Left lung (tissue), 10 donors: ENCODE measurements around the gene CYP3A4. TPM values are rescaled to one million over a fixed set of nuclear protein-coding genes. Genes with fewer than 3 reads are reported as not detected.

Source experiments
- ATAC-seq: fragments of 200-7000 bp; cut with Tn5 transposase; one replicate; pipeline ENCODE4 v1.9.1; 2020; ENCODE audit warnings: moderate library complexity
- DNase-seq, 4 donors: peaks; one replicate each; pipeline ENCODE4 v3.0.0-alpha.2; 2013 to 2020
- H3K27ac ChIP-seq, 2 donors: fragments of 200-600 bp; sonication (generic) in 1 of 2; one replicate each; pipeline versions ENCODE4 v1.5.0 to v1.8.0; 2020 to 2021
- H3K27me3 ChIP-seq, 2 donors: fragments of 200-600 bp; sonication (generic) in 1 of 2; one replicate each; pipeline versions ENCODE4 v1.5.0 to v1.8.0; 2020 to 2021
- H3K36me3 ChIP-seq, 2 donors: fragments of 200-600 bp; sonication (generic) in 1 of 2; one replicate each; pipeline versions ENCODE4 v1.5.0 to v1.8.0; 2020 to 2021
- H3K4me1 ChIP-seq, 2 donors: fragments of 200-600 bp; one replicate each; pipeline ENCODE4 v1.8.0; 2021
- H3K4me3 ChIP-seq, 2 donors: fragments of 200-600 bp; sonication (generic) in 1 of 2; one replicate each; pipeline versions ENCODE4 v1.5.0 to v1.8.0; 2020 to 2021; ENCODE audit warnings: mild to moderate bottlenecking in 1 of 2
- H3K9me3 ChIP-seq, 2 donors: fragments of 200-600 bp; sonication (generic) in 1 of 2; one replicate each; pipeline versions ENCODE4 v1.5.0 to v1.8.0; 2020 to 2021
- intact Hi-C, 2 donors: fragments of 100-400 bp; cut with DNase I; formaldehyde crosslinking; loops; one replicate each; pipeline versions ENCODE4 v1.11.2 to v1.14.2; 2022
- polyA plus RNA-seq, 6 donors: library from polyadenylated mRNA; unstranded; fragments of 120-200 nt; gene quantifications; one replicate each; pipeline ENCODE4 v1.2.1, GENCODE V29; 2013; ENCODE audit not compliant: insufficient read length in 6 of 6
- total RNA-seq, 2 donors: library from RNA; stranded (reverse); fragmentation: NEBNext Ultra II Directional; extraction: Animal tissue kit (Norgen Biotek cat#: 25700); gene quantifications; one replicate each; pipeline ENCODE4 v1.2.1, GENCODE V29; 2021
- TF ChIP-seq, protein P1 (sequence below), 2 donors: fragments of 200-600 bp; sonication (generic) in 1 of 2; IDR thresholded peaks; one replicate each; pipeline versions ENCODE4 v1.5.0 to v1.8.0; 2021; ENCODE audit warnings: antibody characterized with exemption in 2 of 2
- donor health status: DM: no; HTN: yes; CAD: no.
- donor health status: DM: no; HTN: no; CAD: no.

The CYP3A4 gene
- total and polyA plus RNA-seq, 8 donors: 0.17 to 0.39 (median 0.25) TPM; not detected in 2

DNA sequence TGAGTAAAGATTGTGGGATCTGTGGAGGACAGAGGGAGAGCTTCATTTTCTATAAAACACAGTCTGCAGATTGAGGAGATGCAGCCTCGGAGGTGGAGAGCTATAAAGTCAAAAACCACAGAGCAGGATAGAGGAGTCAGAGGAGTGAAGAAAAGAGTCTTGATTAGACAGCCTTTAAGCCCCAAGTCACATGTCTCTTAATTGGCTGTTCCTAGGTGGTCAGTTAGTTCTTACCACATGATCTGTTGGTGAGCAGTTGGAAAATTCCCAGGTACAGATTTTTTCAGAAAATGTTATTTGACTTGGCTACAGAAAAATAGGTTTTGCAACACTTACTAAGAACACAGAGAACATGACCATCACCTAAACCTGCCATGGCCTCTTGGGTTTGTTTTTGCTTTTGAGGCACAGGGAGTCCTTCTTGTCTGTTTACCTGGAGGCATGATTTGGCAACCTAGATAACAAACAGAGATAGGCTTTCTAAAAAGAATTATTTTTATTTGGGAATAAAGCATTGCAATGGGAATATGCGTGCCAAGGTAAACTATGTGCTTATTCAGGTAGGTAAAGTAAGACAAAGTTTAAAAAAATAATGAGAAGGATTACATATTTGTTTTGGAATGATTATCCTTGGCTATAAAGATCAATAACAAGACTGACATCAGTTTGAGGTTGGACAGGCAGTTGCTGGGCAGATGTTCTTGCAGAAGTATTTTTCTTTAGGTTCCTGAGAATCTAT is 43.2 kb upstream of the CYP3A4 start:
- H3K36me3 ChIP-seq: no peaks in the 10 kb centered on the region
- no peak overlapping the region for H3K27ac ChIP-seq
- intact Hi-C loops: no loop called here
- no peak overlapping the region for H3K4me3 ChIP-seq
- H3K4me1 ChIP-seq: no peaks in the 10 kb centered on the region
- no peak for DNase-seq
- no peaks in the 10 kb centered on the region for H3K9me3 ChIP-seq
- no peaks in the 10 kb centered on the region for H3K27me3 ChIP-seq
- TF ChIP-seq, protein P1, sequence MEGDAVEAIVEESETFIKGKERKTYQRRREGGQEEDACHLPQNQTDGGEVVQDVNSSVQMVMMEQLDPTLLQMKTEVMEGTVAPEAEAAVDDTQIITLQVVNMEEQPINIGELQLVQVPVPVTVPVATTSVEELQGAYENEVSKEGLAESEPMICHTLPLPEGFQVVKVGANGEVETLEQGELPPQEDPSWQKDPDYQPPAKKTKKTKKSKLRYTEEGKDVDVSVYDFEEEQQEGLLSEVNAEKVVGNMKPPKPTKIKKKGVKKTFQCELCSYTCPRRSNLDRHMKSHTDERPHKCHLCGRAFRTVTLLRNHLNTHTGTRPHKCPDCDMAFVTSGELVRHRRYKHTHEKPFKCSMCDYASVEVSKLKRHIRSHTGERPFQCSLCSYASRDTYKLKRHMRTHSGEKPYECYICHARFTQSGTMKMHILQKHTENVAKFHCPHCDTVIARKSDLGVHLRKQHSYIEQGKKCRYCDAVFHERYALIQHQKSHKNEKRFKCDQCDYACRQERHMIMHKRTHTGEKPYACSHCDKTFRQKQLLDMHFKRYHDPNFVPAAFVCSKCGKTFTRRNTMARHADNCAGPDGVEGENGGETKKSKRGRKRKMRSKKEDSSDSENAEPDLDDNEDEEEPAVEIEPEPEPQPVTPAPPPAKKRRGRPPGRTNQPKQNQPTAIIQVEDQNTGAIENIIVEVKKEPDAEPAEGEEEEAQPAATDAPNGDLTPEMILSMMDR (IDR thresholded peaks at IDR 0.05): no peak
- peak; percentile 34 for ATAC-seq

DNA sequence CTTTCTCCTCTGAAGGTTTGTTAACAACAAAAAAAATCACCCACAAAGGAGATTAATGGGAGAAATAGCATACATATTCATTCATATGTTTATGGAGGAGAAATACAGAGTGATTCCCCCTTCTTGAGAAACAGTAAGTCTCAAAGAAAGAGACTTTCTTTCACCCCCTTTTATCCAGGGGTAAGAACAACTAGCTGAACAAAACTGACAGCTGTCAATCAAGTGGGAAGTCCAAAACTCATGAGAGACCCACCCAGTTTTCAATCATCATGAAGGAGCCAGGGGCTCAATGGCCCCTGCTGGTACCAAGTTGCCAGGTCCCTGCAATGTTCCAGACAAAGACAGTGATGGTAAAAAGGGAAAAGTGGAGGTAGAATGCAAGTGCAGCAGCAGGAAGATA is 41.9 kb upstream of the CYP3A4 start:
- H3K27ac ChIP-seq: no peak overlapping the region
- intact Hi-C loops: no loop called here
- no peak for ATAC-seq

DNA sequence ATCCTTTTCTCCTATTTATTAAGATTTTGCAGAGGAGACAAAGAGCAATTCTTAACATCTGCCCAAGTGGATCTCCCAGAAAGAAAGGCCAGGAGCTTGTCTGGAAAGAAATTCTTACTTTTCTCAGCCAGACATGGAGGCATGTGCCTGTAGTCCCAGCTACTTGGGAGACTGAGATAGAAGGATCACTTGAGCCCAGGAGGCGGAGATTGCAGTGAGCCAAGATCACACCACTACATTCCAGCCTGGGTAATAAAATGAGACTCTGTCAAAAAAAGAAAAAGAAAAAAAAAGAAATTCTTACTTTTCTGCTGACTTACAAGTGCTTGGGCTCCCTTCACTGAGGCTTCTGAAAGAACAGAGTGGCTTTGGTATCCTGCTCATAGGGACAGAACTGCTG is 41.5 kb upstream of the CYP3A4 start:
- H3K27ac ChIP-seq: no peak overlapping the region

More for the DNA sequence above, 41.9 kb upstream of the CYP3A4 start:
- H3K4me1 ChIP-seq: no peaks in the 10 kb centered on the region
- no peaks in the 10 kb centered on the region for H3K9me3 ChIP-seq
- TF ChIP-seq, protein P1 (IDR thresholded peaks at IDR 0.05): no peak
- H3K4me3 ChIP-seq: no peak overlapping the region
- no peaks in the 10 kb centered on the region for H3K36me3 ChIP-seq
- DNase-seq: no peak
- H3K27me3 ChIP-seq: no peaks in the 10 kb centered on the region

DNA sequence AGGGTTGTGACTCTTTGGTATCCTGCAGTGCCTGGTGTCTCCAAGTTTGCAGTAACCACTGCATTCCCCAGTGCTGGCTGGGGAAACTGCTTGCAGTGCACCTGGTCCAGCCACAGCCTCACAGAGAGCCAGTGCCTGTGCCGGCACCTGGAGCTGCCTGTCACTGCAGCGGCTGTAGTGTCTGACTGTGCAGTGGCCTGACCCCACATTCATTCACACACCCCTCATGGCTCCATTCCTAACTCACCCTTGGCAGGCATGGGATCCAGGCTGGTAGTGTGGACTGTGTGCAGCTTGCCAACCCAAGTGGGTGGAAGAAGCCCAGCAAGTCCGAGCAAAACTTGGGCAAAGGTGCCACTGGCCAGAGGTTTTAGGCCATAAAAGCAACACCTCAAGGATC is 40.1 kb upstream of the CYP3A4 start:
- no peak for ATAC-seq
- H3K9me3 ChIP-seq: no peaks in the 10 kb centered on the region
- H3K36me3 ChIP-seq: no peaks in the 10 kb centered on the region
- no peak for DNase-seq
- intact Hi-C loops: no loop called here
- no peak overlapping the region for H3K4me3 ChIP-seq
- H3K4me1 ChIP-seq: no peaks in the 10 kb centered on the region
- no peak overlapping the region for H3K27ac ChIP-seq
- no peaks in the 10 kb centered on the region for H3K27me3 ChIP-seq
- TF ChIP-seq, protein P1 (IDR thresholded peaks at IDR 0.05): no peak

More for the DNA sequence above, 41.5 kb upstream of the CYP3A4 start:
- no peaks in the 10 kb centered on the region for H3K27me3 ChIP-seq
- H3K4me3 ChIP-seq: no peak overlapping the region
- TF ChIP-seq, protein P1 (IDR thresholded peaks at IDR 0.05): no peak
- no peaks in the 10 kb centered on the region for H3K36me3 ChIP-seq
- no peaks in the 10 kb centered on the region for H3K4me1 ChIP-seq
- DNase-seq (no peak), ATAC-seq (peak; percentile 21)
- intact Hi-C loops: no loop called here
- no peaks in the 10 kb centered on the region for H3K9me3 ChIP-seq

DNA sequence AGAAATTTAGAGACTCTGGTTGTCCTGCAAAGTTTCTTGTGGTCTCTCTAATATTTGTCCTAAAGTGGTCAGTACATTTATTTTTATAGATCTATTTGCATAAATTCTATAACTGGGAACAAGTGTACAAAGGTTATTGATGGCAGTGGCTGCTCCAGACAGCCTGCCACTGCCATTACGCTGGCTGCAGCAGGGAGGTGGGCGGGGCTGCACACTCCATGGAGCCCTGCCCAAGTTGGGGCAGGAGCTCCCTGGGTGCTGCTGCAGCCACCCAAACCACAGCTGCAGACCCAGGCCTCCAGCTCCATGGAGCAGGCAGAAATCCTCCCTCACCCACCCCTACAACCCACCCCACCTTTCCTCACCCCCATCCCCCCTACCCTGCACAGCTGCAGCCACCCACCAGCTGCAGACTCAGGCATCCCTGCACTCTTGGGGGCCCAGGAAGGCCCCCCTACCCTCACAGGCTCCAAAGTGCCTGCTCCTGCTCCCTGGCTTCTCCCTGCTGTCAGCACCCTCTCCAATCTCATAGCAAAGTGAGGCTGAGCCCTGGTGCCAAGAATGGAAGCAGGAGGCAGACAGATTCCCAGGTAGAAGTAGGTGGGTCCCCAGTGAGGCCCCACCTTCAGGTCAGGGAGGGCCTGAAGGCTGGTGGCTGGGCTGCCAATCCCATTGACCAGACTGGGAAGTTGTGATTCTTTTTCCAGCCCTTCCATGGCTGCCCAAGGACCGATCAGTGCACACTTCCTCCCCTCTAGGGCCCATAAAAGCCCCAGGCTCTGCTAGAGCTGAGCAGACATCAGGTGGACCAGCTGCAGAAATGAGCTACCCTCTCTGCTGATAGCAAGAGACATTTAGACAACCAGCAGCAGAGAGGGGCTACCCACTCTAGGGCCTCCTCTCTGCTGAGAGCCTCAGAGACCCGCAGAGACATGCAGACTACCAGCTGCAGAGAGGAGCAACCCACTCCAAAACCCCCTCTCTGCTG is 39.0 kb upstream of the CYP3A4 start:
- DNase-seq (no peak), ATAC-seq (no peak)
- no peaks in the 10 kb centered on the region for H3K4me1 ChIP-seq
- TF ChIP-seq, protein P1 (IDR thresholded peaks at IDR 0.05): no peak
- H3K27ac ChIP-seq: no peak overlapping the region
- H3K27me3 ChIP-seq: no peaks in the 10 kb centered on the region
- intact Hi-C loops: no loop called here
- no peak overlapping the region for H3K4me3 ChIP-seq
- no peaks in the 10 kb centered on the region for H3K9me3 ChIP-seq
- no peaks in the 10 kb centered on the region for H3K36me3 ChIP-seq
